GM19043 (cell line): ENCODE data around the gene TMEM263.
"Not testable (repeated sequence)": the region's sequence is repeated elsewhere in the genome, so short reads cannot be mapped to it uniquely, and the experiment has no call there.

ENCODE experiments used
- ATAC-seq: cut with Tn5 transposase; IDR thresholded peaks from one replicate; pipeline ENCODE4 v1.9.1; 2021; ENCODE audit warnings: low read depth; ENCODE audit not compliant: unreplicated experiment

The TMEM263 gene

GRCh38 chr12:106984588-106985137 lies 29.0 kb downstream of the TMEM263 start:
- ATAC-seq, result no peak

DNA sequence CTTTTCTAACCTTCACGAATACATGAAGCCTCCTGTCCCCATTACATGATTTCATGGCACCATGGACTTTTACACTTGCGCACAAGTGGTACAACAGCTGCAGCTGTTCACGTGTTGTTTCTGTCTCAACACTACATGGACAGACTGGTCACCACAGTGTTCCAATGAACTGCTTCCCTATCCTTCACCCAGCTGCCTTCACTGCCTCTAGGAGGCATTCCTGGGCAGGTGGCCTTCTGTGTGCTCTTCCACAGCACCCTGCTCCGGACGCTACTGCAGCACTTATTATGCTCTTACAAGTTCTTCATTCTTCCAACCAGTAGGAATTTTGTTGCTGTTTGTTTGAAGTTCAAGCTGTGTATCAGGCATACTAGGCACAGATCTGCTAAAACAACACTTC lies 29.8 kb downstream of the TMEM263 start:
- ATAC-seq, result no peak

GRCh38 chr12:106986135-106986534 lies 30.4 kb downstream of the TMEM263 start:
- no peak for ATAC-seq

- ATAC-seq, result peak; percentile 97
Observed at GRCh38 chr12:106986625-106987389, 31.1 kb downstream of the TMEM263 start, which contains the start of gene MTERF2. Gene MTERF2 (minus strand): TSS chr12:106987146. CDS start chr12:106978714, 8,432 bp downstream.

GRCh38 chr12:106987846-106988245 lies 32.1 kb downstream of the TMEM263 start:
- ATAC-seq, result no peak

DNA sequence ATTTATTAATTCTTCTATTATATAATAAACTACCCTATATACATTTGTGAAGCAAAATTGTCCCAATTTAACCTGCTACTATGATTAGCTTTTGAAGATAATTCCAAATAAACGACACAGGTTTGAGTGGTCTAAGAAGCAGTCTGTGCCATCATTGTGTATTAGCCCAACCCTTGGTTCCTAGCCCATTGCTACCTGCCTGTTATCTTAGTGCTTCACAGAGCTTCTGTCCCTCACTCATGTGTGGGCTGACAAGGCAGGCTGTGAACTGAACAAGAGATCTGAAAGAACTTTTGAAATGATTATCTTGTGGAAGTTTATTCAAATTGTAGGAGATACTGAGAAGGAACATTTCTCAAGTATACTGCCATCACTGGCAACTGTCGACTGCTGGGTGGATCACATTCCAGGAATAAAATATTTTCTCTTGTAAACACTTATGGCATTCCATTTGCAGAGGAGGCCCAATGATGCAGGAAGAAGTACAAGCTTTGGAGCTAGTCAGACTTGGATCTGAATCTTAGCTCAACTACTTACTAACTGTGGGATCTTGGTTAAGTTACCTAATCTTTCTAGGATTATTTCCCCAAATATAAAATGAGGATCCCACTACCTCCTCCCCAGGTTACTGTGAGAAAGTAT lies 39.0 kb downstream of the TMEM263 start:
- ATAC-seq, result no peak

DNA sequence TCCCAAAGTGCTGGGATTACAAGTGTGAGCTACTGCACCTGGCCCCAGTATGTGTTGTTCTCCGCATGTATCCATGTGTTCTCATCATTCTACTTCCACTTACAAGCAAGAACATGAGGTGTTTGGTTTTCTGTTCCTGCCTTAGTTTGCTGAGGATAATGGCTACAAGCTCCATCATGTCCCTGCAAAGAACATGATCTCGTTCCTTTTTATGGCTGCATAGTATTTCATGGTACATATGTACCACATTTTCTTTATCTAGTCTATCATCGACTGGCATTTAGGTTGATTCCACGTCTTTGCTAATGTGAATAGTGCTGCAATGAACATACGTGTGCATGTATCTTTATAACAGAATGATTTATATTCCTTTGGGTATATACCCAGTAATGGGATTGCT lies 40.4 kb downstream of the TMEM263 start:
- ATAC-seq, result not testable (repeated sequence)

GRCh38 chr12:106997916-106998315 lies 42.2 kb downstream of the TMEM263 start:
- no peak for ATAC-seq

DNA sequence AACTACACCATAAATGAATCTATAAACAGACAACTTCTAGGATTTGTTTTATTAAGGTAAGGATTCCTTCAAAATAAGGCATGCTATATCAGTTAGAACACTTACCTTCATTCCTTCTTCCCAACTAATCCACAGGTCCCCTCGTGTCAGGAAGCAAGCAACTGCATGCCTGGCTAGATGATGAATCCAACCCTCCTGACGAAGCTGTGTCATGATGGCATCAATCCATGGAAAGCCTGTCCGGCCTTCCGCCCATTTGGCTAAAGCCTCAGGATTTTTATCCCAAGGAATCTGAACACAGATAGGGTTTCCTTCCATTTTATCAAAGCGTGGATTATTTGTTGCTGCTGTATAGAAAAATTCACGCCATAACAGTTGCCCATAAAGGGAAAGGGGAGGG lies 43.7 kb downstream of the TMEM263 start:
- ATAC-seq, result no peak

DNA sequence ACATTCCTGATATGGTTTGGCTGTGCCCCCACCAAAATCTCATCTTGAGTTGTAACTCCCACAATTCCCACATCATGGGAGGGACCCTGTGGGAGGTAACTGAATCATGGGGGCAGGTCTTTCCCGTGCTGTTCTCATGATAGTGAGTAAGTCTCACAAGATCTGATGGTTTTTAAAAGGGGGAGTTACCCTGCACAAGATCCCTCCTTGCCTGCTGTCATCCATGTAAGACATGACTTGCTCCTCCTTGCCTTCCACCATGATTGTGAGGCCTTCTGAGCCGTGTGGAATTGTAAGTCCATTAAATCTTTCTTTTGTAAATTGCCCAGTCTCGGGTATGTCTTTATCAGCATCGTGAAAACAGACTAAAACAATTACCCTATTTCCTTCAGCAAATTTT lies 47.0 kb downstream of the TMEM263 start:
- ATAC-seq, result not testable (repeated sequence)

DNA sequence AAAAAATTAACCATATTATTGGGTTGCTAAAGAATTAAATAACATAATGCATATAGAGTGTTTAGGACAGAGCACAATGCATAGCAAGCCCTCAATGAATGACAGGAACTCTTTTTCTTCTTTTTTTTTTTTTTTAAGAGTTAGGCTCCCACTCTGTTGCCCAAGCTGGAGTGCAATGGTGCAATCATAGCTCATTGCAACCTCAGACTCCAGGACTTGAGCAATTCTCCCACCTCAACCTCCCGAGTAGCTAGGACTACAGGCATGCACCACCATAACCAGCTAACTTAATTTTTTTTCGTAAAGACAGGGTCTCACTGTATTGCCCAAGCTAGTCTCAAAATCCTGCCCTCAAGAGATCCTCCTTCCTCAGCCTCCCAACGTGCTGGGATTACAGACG lies 51.7 kb downstream of the TMEM263 start:
- ATAC-seq, result no peak

DNA sequence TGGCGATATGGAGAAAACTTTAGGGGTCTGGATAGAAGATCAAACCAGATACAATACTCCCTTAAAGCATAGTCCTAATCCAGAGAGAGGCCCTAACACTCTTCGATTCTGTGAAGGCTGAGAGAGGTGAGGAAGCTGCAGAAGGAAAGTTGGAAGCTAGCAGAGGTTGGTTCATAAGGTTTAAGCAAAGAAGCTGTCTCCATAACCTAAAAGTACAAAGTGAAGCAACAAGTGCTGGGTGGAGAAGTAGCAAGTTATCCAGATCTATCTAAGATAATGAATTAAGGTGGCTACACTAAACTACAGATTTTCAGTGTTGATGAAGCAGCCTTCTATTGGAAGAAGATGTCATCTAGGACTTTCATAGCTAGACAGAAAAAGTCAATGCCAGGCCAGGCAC lies 55.8 kb downstream of the TMEM263 start:
- no peak for ATAC-seq

DNA sequence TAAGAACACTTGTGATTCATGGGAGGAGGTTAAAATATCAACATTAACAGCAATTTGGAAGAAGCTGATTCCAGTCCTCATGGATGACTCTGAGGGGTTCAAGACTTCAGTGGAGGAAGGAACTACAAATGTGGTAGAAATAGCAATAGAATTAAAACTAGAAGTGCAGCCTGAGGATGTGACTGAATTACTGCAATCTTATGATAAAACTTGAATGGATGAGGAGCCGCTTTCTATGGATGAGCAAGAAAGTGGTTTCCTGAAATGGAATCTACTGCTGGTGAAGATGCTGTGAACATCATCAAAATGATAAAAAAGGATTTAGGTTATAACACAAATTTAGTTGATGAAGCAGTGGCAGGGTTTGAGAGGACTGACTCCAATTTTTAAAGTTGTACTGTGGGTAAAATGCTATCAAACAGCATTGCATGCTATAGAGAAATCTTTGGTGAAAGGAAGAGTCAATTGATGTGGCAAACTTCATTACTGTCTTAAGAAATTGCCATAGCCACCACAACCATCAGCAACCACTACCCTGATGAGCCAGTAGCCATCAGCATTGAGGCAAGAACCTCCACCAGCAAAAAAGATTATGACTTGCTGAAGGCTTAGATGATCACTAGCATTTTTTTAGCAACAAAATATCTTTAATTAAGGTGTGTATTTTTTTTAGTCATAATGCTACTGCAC lies 57.2 kb downstream of the TMEM263 start:
- ATAC-seq, result no peak

- no peak for ATAC-seq
Observed at GRCh38 chr12:107014055-107014454, 58.3 kb downstream of the TMEM263 start.

DNA sequence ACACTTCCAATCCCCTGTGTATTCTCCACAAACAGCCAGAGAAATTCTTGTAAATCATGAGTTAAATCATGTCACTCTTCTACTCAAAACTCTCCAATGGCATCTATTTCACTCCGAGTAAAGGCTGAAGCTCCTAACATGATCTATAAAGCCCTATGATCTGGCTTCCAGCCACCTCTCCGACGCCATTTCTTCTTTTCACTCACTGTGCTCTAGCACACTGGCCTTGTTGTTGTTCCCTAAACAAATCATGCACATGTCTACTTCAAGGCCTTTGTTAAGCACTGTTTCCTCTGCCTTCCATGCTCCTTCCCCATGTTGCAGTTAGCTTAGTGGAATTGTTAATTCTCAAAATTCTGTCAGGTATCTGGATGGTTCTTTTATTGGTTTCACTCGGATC lies 61.3 kb downstream of the TMEM263 start:
- ATAC-seq, result no peak

DNA sequence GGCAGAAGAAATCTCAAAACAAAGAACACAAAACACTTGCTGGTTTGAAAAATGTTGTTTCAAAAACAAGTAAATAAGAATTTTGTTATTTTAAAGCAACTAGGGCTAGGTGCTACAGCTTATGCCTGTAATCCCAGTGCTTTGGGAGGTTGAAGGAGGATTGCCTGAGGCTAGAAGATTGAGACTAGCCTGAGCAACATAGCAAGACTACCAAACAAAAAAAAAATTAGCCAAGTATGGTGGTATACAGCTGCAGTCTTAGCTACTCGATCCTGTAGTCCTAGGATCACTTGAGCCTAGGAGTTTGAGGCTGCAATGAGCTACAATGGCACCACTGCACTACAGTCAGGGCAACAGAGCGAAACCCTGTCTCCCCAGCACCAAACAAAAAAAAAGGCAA lies 63.8 kb downstream of the TMEM263 start:
- ATAC-seq, result no peak
